Hindlimb muscle (tissue), 1 donor: ENCODE results near the gene ANGEL1. TPM values are rescaled to one million over a fixed set of nuclear protein-coding genes. Genes with fewer than 3 reads are reported as not detected.

Experiments
- DNase-seq: peaks from one replicate; pipeline ENCODE4 v3.0.0-alpha.2; 2013
- polyA plus RNA-seq: library from polyadenylated mRNA; unstranded; fragments of 120-200 nt; gene quantifications from one replicate; pipeline ENCODE4 v1.2.1, GENCODE V29; 2013; ENCODE audit not compliant: insufficient read length

Gene ANGEL1
- 23.6 TPM for polyA plus RNA-seq

- peak; percentile 92 for DNase-seq
Observed at GRCh38 chr14:76812422-76813383, at the start of gene ANGEL1. Gene ANGEL1, minus strand, starts transcription at chr14:76812882. Its CDS starts 55 bp downstream, at chr14:76812827.

GRCh38 chr14:76861574-76862255 lies 49.0 kb upstream of the ANGEL1 start:
- no peak for DNase-seq

- no peak for DNase-seq
Observed at GRCh38 chr14:76856769-76857168, 44.1 kb upstream of the ANGEL1 start.

- no peak for DNase-seq
Observed at GRCh38 chr14:76855066-76855465, 42.4 kb upstream of the ANGEL1 start.

- DNase-seq = no peak
Observed at GRCh38 chr14:76848879-76849278, 36.2 kb upstream of the ANGEL1 start.

GRCh38 chr14:76846331-76847047 lies 33.8 kb upstream of the ANGEL1 start:
- no peak for DNase-seq

- DNase-seq = no peak
Observed at GRCh38 chr14:76844223-76844622, 31.5 kb upstream of the ANGEL1 start.

GRCh38 chr14:76842414-76842813 lies 29.7 kb upstream of the ANGEL1 start:
- DNase-seq = no peak

GRCh38 chr14:76837524-76837923 lies 24.8 kb upstream of the ANGEL1 start:
- DNase-seq = no peak

GRCh38 chr14:76836029-76836630 lies 23.4 kb upstream of the ANGEL1 start:
- DNase-seq = no peak

- no peak for DNase-seq
Observed at GRCh38 chr14:76834241-76834661, 21.6 kb upstream of the ANGEL1 start.

- no peak for DNase-seq
Observed at GRCh38 chr14:76833011-76833410, 20.3 kb upstream of the ANGEL1 start.

GRCh38 chr14:76832503-76832988 lies 19.9 kb upstream of the ANGEL1 start:
- DNase-seq = no peak

GRCh38 chr14:76830556-76830955 lies 17.9 kb upstream of the ANGEL1 start:
- DNase-seq = no peak

- peak; percentile 74 for DNase-seq
Observed at GRCh38 chr14:76829650-76830421, 17.2 kb upstream of the ANGEL1 start.

- DNase-seq = no peak
Observed at GRCh38 chr14:76829013-76829365, 16.3 kb upstream of the ANGEL1 start.

GRCh38 chr14:76828339-76829012 lies 15.8 kb upstream of the ANGEL1 start:
- no peak for DNase-seq

GRCh38 chr14:76827696-76828296 lies 15.1 kb upstream of the ANGEL1 start:
- DNase-seq = no peak

GRCh38 chr14:76826122-76826521 lies 13.4 kb upstream of the ANGEL1 start, which contains the start of gene LRRC74A:
Gene LRRC74A, plus strand, starts transcription at chr14:76826408. Its CDS starts 290 bp downstream, at chr14:76826698.
- DNase-seq = no peak

- DNase-seq = no peak
Observed at GRCh38 chr14:76820700-76821099, 8.0 kb upstream of the ANGEL1 start.
